A673 (cell line): ENCODE measurements around the gene CARD19.

Source experiments
- CTCF ChIP-seq: fragments of 300-800, 200-600 bp; sonication (generic); conservative IDR thresholded peaks from 2 replicates; pipeline ENCODE4 v1.5.1; 2017; ENCODE audit warnings: low read depth, mild to moderate bottlenecking, antibody characterized with exemption, low read length, moderate library complexity, mixed read lengths
- EZH2 ChIP-seq: fragments of 200-600 bp; sonication (generic); IDR thresholded peaks from 2 replicates; pipeline ENCODE4 v1.6.1; 2017; ENCODE audit warnings: borderline replicate concordance, low read depth, mild to moderate bottlenecking, mixed read lengths, antibody characterized with exemption, low read length; ENCODE audit not compliant: poor library complexity, severe bottlenecking

- TF ChIP-seq CTCF (no peak), EZH2 (no peak)
Observed at GRCh38 chr9:93060746-93061259, 35.2 kb upstream of the CARD19 start.
